ENCODE results near the gene TPBG. TPM values are rescaled to one million over a fixed set of nuclear protein-coding genes. Genes with fewer than 3 reads are reported as not detected.
"Not testable (repeated sequence)": the region's sequence is repeated elsewhere in the genome, so short reads cannot be mapped to it uniquely, and the experiment has no call there.

TPBG gene
- total RNA-seq, 1 experiment from 2014 or later, result 7.9 TPM

DNA sequence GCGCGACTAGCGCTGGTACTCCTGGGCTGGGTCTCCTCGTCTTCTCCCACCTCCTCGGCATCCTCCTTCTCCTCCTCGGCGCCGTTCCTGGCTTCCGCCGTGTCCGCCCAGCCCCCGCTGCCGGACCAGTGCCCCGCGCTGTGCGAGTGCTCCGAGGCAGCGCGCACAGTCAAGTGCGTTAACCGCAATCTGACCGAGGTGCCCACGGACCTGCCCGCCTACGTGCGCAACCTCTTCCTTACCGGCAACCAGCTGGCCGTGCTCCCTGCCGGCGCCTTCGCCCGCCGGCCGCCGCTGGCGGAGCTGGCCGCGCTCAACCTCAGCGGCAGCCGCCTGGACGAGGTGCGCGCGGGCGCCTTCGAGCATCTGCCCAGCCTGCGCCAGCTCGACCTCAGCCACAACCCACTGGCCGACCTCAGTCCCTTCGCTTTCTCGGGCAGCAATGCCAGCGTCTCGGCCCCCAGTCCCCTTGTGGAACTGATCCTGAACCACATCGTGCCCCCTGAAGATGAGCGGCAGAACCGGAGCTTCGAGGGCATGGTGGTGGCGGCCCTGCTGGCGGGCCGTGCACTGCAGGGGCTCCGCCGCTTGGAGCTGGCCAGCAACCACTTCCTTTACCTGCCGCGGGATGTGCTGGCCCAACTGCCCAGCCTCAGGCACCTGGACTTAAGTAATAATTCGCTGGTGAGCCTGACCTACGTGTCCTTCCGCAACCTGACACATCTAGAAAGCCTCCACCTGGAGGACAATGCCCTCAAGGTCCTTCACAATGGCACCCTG, 1.6 kb downstream of the TPBG start:
- no peaks in the 10 kb centered on the region; the same call in 1 of the 2 replicates for H3K27me3 ChIP-seq
- DNase-seq, result peak; percentile 64

DNA sequence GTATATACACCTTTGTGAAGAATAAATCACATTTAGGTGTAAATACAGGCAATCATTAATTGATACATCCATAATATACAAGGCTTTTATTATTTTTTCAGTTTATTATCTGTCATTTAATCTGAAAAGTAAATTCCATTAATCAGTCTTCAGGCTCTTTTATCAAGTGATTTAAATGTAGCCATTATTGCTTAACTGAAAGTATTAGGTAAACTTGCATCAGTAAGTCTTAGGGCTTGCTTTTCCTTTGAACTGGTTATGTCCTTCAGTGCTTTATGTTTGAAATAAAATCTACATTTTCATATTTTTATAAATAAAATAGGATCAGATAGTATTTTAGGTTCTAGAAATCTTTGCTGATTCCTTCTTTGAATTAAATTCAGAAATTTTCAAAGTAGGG, 4.1 kb downstream of the TPBG start:
- Histone ChIP-seq H3K36me3 (peaks cover 4% of the 10 kb centered on the region), H3K27me3 (no peaks in the 10 kb centered on the region; the same call in 1 of the 2 replicates), H3K9me3 (no peaks in the 10 kb centered on the region), H3K4me3 (no peak overlapping the region)
- no peak for DNase-seq

More for the DNA sequence above, 1.6 kb downstream of the TPBG start:
- Histone ChIP-seq H3K4me3 (peak overlapping the region; percentile 69), H3K36me3 (peaks cover 4% of the 10 kb centered on the region), H3K9me3 (no peaks in the 10 kb centered on the region)

DNA sequence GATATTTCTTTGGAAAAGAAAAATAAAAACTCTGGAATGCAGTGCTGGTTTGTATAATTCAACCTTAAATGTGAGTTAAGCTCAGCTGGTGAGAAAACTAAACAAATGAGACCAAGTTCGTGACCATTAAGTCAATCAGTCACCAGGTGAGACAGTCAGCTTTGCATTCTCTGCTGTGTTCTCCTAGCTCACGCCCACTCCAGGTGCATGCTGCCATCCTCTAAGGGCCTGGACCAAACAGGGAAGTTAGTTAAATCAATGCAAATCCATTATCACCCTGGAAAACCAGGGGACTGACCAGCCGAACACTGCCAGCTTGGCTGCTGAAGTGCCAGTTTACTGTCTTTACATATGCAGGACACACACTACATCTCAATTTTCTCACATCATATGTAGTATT, 7.2 kb downstream of the TPBG start:
- no peaks in the 10 kb centered on the region for H3K9me3 ChIP-seq
- H3K27me3 ChIP-seq, result no peaks in the 10 kb centered on the region
- DNase-seq, result no peak
- H3K4me3 ChIP-seq, result no peak overlapping the region
- peaks cover 2% of the 10 kb centered on the region for H3K36me3 ChIP-seq

DNA sequence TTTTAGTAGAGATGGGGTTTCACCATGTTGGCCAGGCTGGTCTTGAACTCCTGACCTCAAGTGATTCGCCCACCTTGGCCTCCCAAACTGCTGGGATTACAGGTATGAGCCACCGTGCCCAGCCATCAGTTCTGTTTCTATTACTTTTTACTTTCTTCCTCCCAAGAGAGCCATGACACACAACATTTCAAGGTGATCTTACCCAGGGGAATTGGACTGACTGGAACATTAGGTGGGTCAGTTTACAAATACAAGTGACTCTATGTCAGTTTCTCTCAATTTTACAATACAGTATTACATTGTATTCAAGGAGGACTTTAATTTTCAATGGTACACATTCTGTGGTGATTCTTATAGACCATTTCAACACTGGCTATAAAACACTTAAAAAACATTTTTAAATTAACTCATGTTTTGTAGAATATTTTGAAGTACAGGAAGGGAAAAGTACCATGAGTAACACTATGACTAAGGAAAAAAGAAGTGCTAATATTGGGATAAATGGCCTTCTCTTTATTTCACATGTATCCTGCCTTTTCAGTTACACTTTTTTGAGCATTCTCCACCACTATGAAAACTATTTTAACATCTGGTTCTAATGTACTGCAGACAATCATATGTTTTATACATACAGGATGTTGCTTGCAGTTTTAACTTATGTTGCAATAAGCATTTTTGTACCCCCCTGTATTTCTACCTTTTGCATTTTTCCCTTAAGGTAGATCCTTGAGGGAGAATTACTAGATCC, 8.4 kb downstream of the TPBG start:
- no peak overlapping the region for H3K4me3 ChIP-seq
- no peaks in the 10 kb centered on the region for H3K36me3 ChIP-seq
- no peak for DNase-seq
- H3K9me3 ChIP-seq, result no peaks in the 10 kb centered on the region
- no peaks in the 10 kb centered on the region for H3K27me3 ChIP-seq

DNA sequence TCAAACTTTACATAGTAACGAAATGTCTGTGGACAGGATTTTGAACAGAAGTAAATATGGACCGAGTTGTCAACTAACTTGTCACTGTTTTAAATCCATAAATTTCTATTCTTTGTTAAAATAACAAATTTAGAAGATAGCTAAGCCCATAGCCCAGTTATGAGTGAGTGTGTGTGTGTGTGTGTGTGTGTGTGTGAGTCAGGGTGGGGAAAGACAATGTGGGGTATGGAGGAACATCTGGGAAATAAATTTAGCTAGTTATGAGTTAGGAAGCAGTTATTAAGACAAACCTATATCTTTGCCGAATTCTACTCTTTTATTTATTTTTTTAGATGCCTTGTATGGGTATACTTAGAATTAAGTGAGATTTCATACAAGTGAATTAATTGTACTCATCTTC, 9.0 kb downstream of the TPBG start:
- Histone ChIP-seq H3K36me3 (no peaks in the 10 kb centered on the region), H3K9me3 (no peaks in the 10 kb centered on the region), H3K4me3 (no peak overlapping the region), H3K27me3 (no peaks in the 10 kb centered on the region)
- DNase-seq, result no peak

DNA sequence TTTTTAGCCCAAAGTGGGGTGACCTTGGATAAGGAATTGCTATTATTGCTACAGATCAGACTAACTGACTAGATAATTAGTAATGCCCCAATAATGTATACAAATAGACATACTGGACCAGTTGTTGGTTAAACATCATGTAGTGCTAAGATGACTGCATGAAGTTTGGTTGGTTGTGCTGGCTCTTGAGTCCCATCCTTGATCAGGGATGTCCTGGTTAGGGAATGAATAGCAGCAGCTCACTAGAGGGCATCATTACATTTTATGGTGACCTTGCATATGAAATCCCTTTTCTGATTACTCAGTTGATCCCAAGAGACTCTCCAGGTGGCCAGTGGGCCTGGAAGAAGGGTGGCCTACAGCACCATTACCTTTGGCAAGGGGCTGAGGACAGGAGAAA, 10.9 kb downstream of the TPBG start:
- H3K36me3 ChIP-seq, result no peaks in the 10 kb centered on the region
- no peaks in the 10 kb centered on the region for H3K27me3 ChIP-seq
- H3K4me3 ChIP-seq, result no peak overlapping the region
- H3K9me3 ChIP-seq, result no peaks in the 10 kb centered on the region
- no peak for DNase-seq

DNA sequence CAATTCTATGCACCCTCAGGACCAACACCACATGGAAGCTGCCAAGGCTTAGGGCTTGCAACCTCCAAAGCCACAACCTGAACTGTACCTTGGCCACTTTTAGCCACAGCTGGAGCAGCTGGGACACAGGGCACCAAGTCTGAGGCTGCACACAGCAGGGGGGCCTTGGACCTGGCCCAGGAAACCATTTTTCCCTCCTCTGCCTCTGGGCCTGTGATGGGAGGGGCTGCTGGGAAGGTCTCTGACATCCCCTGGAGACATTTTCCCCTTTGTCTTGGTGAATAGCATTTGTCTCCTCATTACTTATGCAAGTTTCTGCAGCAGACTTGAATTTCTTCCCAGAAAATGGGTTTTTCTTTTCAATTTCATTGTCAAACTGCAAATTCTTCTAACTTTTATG, 13.0 kb downstream of the TPBG start:
- no peaks in the 10 kb centered on the region for H3K9me3 ChIP-seq
- no peaks in the 10 kb centered on the region for H3K36me3 ChIP-seq
- H3K27me3 ChIP-seq, result no peaks in the 10 kb centered on the region
- H3K4me3 ChIP-seq, result no peak overlapping the region
- DNase-seq, result no peak

DNA sequence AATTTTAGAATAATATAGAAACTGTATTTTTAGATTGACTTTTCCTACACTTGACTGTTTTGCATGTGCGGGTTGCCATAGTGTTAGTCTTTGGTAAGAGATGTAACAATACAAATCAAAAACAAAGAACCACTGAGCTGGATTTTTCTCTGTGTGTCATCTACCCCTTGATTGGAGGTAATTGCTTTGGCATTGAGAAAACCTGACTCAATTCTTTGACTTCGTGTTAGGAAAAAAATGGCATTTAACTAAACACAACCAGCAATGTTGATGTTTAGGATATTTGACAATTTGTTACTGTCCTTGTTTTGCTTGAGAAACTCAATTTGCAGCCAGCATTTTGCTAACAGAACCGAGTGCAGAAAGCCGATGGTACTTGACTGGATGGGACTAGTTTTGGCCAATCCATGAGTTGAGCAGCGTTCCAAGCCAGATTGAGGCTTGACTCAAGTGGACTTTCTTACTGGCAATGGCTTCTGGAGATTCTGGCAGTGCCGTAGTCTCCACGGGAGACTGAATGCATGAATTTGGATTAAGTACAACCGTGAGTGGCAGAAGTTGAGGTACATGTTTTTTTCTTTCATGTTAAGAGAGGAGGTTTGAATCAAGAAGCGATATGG, 17.1 kb downstream of the TPBG start:
- Histone ChIP-seq H3K4me3 (no peak overlapping the region), H3K36me3 (no peaks in the 10 kb centered on the region), H3K27me3 (no peaks in the 10 kb centered on the region), H3K9me3 (no peaks in the 10 kb centered on the region)
- DNase-seq, result no peak

DNA sequence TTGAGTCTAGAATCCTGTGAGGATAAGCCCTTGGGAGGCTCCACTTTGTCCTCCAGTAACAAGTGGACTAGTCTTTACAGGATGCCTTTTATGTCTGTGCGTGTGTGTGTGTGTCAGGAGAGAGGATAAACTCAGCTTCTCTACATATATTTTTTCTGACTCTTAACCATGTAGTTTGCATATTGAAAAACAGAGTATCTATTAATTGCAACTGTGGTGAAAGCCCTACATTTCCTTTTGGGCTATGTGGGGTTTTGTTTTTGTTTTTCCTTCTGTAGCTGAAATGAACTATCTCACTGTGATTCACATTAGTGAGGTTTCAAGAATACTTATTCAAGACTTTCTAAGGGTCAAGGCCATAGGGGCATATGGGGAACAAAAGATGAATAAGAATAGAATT, 17.7 kb downstream of the TPBG start:
- no peak for DNase-seq
- Histone ChIP-seq H3K4me3 (no peak overlapping the region), H3K9me3 (no peaks in the 10 kb centered on the region), H3K27me3 (no peaks in the 10 kb centered on the region), H3K36me3 (no peaks in the 10 kb centered on the region)

DNA sequence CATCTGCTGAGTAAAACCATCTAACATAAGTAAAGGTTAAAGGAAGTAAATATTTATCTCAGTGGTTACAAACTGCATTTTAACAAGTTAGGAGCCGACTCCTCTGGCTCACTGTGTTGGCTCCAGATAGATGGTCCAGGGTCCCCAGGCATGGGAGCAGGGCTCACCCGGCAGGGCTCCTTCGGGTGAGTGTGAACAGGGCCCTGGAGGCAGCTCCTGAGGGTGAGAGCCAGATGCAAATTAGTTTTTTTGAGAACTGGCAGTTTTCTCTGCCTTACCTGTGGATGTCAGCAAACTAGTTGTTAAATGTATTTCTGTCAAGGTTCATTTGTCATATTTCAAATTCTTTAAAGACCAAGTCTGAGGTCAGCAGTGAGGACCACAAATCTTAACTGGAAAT, 21.5 kb downstream of the TPBG start:
- Histone ChIP-seq H3K4me3 (no peak overlapping the region), H3K36me3 (no peaks in the 10 kb centered on the region), H3K9me3 (no peaks in the 10 kb centered on the region), H3K27me3 (no peaks in the 10 kb centered on the region)
- no peak for DNase-seq

DNA sequence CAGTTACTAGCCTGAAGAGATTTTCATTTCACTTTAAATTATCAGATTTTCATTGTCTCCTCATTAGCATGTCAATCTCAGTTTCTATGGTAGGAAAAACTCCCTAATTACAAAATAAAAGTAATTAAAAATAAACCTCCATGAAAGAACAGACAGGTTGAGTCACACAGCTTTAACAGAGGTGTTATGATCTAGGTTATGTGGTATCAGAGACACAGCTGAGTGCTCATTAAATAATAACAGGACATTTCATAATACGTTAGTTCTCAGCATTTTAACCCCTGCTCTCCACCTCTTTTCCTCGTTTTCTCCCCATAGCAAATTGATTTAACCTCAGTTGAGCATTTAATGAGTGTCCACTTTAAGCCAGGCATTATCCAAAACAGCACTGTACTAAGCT, 21.9 kb downstream of the TPBG start:
- no peak for DNase-seq
- H3K36me3 ChIP-seq, result no peaks in the 10 kb centered on the region
- no peak overlapping the region for H3K4me3 ChIP-seq

DNA sequence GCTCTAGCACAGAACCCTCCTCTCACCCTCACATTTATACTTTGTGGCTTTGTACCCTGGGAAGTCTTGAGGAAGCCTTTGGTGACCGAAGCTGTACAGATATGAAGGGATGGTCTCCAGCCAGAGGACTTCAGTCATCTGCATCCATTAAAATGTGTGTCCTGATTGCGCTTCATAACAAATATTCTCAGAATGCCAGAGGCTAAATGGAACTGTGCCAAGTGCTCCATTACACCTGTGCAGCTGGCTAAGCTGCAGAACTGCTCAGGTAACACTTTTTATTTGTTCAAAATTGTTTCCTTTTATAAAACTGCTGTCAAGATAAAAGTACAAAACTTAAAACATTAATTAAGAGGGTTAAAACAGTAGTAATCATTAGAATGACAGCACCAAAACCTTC, 22.3 kb downstream of the TPBG start:
- no peak overlapping the region for H3K4me3 ChIP-seq
- no peaks in the 10 kb centered on the region for H3K27me3 ChIP-seq
- no peaks in the 10 kb centered on the region for H3K36me3 ChIP-seq
- DNase-seq, result no peak
- H3K9me3 ChIP-seq, result no peaks in the 10 kb centered on the region

More for the DNA sequence above, 21.9 kb downstream of the TPBG start:
- H3K9me3 ChIP-seq, result no peaks in the 10 kb centered on the region
- H3K27me3 ChIP-seq, result no peaks in the 10 kb centered on the region

DNA sequence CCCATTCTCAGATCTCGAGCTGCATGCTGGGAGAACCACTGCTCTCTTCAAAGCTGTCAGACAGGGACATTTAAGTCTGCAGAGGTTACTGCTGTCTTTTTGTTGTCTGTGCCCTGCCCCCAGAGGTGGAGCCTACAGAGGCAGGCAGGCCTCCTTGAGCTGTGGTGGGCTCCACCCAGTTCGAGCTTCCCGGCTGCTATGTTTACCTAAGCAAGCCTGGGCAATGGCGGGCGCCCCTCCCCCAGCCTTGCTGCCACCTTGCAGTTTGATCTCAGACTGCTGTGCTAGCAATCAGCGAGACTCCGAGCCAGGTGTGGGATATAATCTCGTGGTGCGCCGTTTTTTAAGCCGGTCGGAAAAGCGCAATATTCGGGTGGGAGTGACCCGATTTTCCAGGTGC, 31.2 kb downstream of the TPBG start:
- not testable (repeated sequence) for H3K4me3 ChIP-seq, DNase-seq

DNA sequence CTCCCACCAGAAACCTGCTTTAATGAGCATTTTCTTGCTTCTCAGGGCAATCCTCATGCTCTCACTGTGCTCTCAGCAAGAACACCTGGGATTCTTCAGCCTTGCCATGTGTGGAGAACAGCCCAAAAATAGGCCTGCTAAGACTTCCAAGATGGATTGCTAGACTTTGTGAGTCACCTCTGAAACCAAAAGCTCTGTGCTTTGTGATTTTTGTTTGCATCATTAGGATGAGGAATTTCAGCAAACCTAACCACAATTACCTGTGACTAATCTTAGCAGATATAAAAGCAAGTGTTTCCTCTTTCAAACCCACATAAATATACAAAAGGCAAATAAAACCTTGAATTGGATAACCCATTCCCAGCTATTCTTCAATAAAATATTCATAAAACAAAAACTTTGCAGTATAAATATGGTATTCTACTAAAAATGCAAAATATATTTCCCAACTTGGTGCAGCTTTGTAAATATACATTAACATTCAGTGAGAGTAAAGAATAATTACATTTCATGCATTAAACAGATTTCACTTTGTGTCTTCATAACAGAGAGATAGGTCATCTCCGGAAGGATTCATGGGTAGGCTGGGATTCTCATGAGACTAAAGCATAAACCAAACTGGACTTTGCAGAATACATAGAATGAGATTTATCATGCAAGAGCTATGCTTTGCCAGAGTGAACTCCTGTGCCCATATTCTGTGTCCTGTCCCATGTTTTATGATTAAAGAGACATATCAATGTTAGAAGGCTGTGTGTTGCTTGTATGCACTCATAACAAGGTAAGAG, 33.5 kb downstream of the TPBG start:
- Histone ChIP-seq H3K4me3 (no peak overlapping the region), H3K36me3 (no peaks in the 10 kb centered on the region), H3K27me3 (no peaks in the 10 kb centered on the region), H3K9me3 (no peaks in the 10 kb centered on the region)
- DNase-seq, result peak; percentile 32

More for the DNA sequence above, 31.2 kb downstream of the TPBG start:
- not testable (repeated sequence) for H3K27me3 ChIP-seq, H3K36me3 ChIP-seq, H3K9me3 ChIP-seq

DNA sequence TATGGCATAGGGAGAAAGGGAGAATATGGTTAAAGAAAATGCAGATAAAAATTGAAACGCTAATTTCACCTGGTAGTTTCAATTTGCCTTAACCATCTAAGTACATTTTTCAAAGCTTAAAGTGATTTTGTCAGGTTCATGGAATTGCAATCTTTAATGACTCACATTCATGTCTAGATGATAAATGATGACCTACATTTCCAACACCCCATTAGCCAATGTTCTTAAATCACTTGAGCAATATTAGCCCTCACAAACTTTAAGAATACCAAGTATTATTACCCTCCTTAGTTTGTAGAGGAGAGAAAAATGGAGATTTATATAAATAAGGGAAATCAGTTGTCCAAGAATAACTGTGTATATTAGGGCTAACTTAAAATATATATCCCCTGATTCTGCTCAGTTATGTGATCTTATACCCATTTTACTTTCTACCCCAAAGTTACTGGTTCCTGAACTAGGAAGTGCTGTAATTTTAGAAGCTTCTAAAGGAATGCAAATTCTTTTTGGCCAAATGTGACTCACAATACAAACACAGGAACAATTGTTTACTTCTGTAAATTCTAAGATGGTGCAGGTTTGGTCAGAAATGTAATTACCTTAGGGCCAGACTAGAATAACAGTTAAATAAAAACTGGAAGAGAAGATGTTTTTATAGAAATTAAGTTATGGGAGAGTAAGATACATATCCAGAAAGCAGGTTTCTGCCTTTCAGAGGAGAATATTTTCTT, 34.5 kb downstream of the TPBG start:
- Histone ChIP-seq H3K9me3 (no peaks in the 10 kb centered on the region), H3K36me3 (no peaks in the 10 kb centered on the region), H3K4me3 (no peak overlapping the region), H3K27me3 (no peaks in the 10 kb centered on the region)
- DNase-seq, result no peak

DNA sequence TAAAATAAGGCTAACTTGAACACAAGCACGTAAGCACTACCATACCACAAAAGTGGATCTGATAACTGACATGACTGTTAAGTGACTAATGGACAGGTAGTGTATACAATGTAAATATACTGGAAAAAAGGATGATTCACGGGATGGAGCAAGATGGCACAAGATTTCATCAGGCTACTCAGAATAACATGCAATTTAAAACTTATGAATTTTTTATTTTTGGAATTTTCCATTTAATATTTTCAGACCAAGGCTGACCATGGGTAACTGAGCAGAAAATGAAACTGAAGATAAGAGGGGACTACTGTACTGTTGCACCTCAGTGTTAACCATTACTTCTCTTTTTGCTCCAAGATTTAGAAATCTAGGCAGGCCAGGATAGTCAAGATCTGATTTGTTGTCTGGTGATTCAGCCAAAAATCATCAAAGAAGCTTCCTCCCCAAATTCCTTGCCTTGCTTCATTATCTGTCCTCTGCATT, 45.4 kb downstream of the TPBG start:
- Histone ChIP-seq H3K27me3 (no peaks in the 10 kb centered on the region), H3K9me3 (no peaks in the 10 kb centered on the region), H3K36me3 (no peaks in the 10 kb centered on the region), H3K4me3 (no peak overlapping the region)
- DNase-seq, result no peak

Data from MG63 (cell line).